Activated CD8-positive, alpha-beta memory T cell treated with anti-CD3 and anti-CD28 coated beads, Interleukin-2, amount 50 U/mL, for 4 hours (primary cell): ENCODE data around the gene VAV2.
"Not testable (repeated sequence)": the region's sequence is repeated elsewhere in the genome, so short reads cannot be mapped to it uniquely, and the experiment has no call there.

ENCODE experiments used
- DNase-seq: peaks from one replicate; pipeline ENCODE4 v3.0.0-alpha.2; 2020

The VAV2 gene

GRCh38 chr9:133914442-133915342 lies 77.4 kb downstream of the VAV2 start:
- no peak for DNase-seq

GRCh38 chr9:133913571-133914369 lies 78.4 kb downstream of the VAV2 start:
- DNase-seq = no peak

GRCh38 chr9:133910855-133911514 lies 81.1 kb downstream of the VAV2 start:
- DNase-seq = no peak

GRCh38 chr9:133906932-133907910 lies 84.9 kb downstream of the VAV2 start:
- DNase-seq = no peak

- DNase-seq = no peak
Measured at GRCh38 chr9:133906218-133906617, 85.9 kb downstream of the VAV2 start.

GRCh38 chr9:133905493-133905892 lies 86.6 kb downstream of the VAV2 start:
- no peak for DNase-seq

GRCh38 chr9:133904346-133905090 lies 87.6 kb downstream of the VAV2 start:
- no peak for DNase-seq

- no peak for DNase-seq
Measured at GRCh38 chr9:133901184-133901835, 90.8 kb downstream of the VAV2 start.

- no peak for DNase-seq
Measured at GRCh38 chr9:133897675-133898074, 94.4 kb downstream of the VAV2 start.

- DNase-seq = not testable (repeated sequence)
Measured at GRCh38 chr9:133896007-133896406, 96.1 kb downstream of the VAV2 start.

GRCh38 chr9:133895335-133895734 lies 96.8 kb downstream of the VAV2 start:
- no peak for DNase-seq

GRCh38 chr9:133894377-133895321 lies 97.5 kb downstream of the VAV2 start:
- no peak for DNase-seq

GRCh38 chr9:133893191-133893994 lies 98.7 kb downstream of the VAV2 start:
- no peak for DNase-seq

- no peak for DNase-seq
Measured at GRCh38 chr9:133892193-133892920, 99.8 kb downstream of the VAV2 start.

GRCh38 chr9:133891741-133892140 lies 100.4 kb downstream of the VAV2 start:
- no peak for DNase-seq

- no peak for DNase-seq
Measured at GRCh38 chr9:133890583-133890982, 101.5 kb downstream of the VAV2 start.

- DNase-seq = no peak
Measured at GRCh38 chr9:133889584-133890301, 102.4 kb downstream of the VAV2 start.
